Stromal cell of bone marrow (primary cell): ENCODE data around the gene KCNJ4.

Source experiments
- DNase-seq: peaks from one replicate; pipeline ENCODE4 v3.0.0-alpha.2; 2012; ENCODE audit warnings: low read depth

KCNJ4 gene

GRCh38 chr22:38455076-38455529 is at the start of gene KCNJ4:
Gene KCNJ4, minus strand, starts transcription at chr22:38455199. Its CDS starts 27,067 bp downstream, at chr22:38428132.
- no peak for DNase-seq

DNA sequence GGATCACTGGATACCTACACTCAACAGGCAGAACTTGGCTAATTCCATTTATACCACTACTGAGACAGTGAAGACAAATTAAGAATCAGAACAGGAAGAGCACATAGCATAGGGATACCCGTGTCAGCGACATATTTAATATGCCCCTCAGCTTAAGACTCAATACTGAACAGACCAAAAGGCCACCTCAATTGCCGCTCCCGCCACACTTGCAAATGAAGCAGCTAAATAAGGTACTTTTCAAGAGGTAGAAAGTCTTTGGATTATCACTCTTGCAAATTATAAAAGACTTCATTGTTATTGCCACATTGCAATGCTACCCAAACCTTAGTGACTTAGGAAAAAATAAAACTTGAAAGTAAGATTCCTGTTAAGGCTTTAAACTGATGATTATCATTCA is 48.0 kb upstream of the KCNJ4 start:
- no peak for DNase-seq

DNA sequence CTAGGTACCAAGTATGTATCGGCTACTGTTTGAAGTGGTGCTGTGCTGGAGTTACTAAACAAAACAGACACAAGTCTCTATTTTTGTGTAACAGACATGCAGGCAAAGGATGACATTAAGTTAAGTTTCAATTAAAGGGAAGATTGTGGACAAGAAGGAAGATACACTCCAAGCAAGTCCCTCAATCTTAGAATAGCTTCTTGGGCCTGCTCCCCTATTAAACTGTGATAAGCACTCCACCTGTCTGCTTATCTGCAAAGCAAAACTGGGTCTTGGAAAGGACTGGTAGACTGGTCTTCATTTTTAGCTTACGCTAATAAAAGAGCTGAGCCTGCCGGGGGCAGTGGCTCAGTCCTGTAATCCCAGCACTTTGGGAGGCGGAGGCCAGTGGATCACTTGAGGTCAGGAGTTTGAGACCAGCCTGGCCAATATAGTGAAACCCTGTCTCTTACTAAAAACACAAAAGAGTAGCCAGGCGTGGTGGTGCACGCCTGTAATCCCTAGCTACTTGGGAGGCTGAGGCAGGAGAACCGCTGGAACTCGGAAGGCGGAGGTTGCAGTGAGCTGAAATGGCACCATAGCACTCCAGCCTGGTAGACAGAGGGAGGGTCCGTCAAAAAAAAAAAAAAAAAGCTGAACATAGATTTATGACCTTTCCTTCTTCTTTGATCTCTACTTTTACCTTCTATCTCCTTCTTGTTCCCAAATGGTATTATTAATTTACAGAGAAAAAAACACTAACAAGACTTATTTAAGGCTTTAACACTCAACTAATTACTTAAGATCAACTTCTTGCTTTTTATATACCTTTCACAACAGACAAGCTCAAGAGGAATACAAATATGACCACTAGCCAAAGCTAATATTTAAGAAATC is 47.0 kb upstream of the KCNJ4 start:
- no peak for DNase-seq

- no peak for DNase-seq
Observed at GRCh38 chr22:38497869-38498268, 42.9 kb upstream of the KCNJ4 start.

DNA sequence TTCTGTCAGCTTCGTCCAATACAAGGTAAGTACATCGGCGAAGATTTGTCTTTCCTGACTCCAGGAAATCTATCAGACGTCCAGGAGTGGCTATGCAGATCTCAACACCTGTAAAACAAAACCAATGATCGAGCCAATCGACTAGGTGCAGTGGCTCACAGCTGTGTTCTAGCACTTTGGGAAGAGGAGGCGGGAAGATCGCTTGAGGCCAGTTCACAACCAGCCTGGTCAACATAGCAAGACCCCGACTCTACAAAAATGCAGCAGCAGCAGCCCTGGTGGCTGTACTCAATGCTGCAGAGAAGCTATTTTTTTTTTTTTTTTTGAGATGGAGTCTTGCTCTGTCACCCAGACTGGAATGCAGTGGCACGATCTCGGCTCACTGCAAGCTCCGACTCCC is 39.9 kb upstream of the KCNJ4 start:
- no peak for DNase-seq

GRCh38 chr22:38494498-38494897 is 39.5 kb upstream of the KCNJ4 start:
- no peak for DNase-seq

GRCh38 chr22:38491707-38492348 is 36.8 kb upstream of the KCNJ4 start:
- no peak for DNase-seq

DNA sequence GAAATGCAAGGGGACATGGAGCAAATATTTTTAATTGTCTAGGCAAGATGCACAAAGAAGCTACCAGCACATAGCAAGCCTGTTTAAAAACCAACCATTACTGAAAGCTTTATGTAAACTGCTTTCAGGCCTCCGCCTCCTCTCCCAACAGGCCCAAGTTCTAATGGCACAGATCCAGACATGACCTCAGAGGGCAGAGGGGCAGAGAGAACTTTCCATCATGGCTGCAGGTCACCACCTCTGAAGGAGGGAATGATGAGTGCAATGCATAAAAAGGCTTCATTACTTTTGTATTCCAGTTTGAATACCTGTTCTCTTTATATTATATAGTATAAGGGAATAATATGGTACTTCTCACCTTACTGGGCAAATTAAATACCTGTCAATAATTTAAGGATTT is 35.9 kb upstream of the KCNJ4 start:
- DNase-seq, result peak; percentile 71

- DNase-seq, result no peak
Observed at GRCh38 chr22:38490475-38490874, 35.5 kb upstream of the KCNJ4 start.

- DNase-seq, result no peak
Observed at GRCh38 chr22:38489561-38490145, 34.7 kb upstream of the KCNJ4 start.

GRCh38 chr22:38489142-38489541 is 34.1 kb upstream of the KCNJ4 start:
- no peak for DNase-seq

DNA sequence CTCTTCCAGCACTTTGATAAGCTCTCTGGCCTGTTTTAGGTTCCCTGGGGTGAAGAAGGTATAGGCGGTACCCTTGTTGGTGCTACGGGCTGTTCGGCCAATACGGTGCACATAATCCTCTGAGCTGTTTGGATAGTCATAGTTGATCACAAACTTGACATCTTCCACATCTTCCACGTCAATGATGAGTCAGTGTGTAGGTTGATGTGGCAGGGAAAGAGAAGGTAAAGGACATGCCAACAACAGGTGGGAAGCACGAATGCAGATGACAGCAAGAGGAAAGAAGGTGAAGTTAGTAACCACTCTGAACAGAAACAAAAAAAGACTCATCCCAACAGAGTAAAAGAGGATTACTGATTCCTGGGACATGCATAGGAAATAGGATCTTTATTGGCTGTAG is 32.9 kb upstream of the KCNJ4 start:
- no peak for DNase-seq

DNA sequence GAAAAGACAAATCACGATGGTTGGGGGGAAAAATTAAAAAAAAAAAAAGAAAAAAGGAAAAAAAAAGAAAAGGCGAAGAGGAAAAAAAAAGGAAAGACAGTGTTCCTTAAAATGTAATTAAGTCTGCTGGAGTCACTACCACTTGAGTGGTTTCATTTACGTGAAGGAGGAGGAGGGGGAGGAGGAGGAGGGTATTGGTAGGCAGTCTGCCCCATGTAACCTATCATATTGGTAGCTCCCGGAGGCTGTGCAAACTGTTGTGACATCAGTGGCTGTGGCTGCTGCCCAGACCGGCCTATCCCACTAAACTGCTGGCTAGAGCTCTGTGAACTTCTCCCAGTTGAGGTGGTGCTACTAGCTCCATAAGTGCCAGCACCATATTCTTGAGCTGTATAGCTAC is 30.8 kb upstream of the KCNJ4 start:
- no peak for DNase-seq

DNA sequence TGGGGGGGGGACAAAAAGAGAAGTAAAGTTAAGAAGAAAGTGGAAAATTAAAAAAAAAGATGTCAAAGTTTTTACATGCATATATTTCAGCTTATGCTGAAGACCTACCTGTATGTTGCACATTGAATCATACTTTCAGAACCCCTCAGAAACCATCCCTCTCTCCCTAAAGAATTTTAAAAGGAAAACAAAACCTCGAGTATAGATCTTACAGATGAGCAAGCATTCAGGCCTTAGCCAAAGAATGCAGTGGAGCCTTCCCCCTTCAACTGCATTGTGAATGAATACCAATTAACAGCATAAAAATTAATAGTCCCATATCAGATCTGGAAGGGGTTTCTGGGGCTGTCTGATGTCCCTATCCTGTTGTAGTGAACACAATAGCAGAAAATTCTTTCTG is 29.2 kb upstream of the KCNJ4 start:
- no peak for DNase-seq

- DNase-seq, result no peak
Observed at GRCh38 chr22:38482662-38483308, 27.8 kb upstream of the KCNJ4 start.

DNA sequence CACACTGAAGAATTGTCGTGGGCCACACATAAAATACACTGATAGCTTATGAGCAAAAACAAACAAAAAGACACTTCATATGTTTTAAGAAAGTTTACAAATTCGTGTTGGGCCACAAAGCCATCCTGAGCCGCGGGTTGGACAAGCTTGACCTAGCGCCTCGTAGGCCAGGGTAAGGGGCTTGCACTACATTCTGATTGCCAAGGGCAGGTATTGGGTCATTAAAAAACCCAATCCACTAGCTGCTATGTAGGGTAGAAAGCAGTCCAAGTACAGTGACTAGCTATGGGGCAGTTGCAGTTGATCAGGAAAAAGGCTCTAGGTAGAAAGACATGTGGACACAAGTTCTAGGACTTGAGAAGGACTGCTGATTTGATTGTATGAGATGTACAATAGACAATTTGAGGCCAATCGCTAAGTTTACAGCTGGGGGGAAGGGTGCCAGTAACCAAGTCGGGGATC is 26.9 kb upstream of the KCNJ4 start:
- no peak for DNase-seq

- DNase-seq, result no peak
Observed at GRCh38 chr22:38481162-38481870, 26.3 kb upstream of the KCNJ4 start.

GRCh38 chr22:38479096-38479837 is 24.3 kb upstream of the KCNJ4 start:
- no peak for DNase-seq

DNA sequence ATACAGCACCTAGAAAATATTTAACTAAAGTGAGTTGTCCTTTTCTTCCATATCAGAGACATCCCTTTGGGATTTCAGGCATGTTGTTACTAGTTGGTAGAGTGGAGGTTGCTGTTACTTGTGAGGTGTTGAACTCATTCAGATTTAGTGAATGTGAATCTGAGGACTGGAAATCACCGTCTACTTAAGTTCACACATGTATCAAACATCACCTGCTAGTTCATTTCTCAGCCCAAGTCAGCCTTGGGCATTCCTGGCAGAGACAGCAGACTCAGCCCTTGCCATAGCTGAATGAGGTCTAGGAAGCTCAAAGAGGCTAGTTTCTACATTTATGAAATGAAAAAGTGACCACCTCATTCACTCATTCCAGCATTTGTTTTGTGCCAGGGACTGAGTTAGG is 22.6 kb upstream of the KCNJ4 start:
- no peak for DNase-seq

- no peak for DNase-seq
Observed at GRCh38 chr22:38474003-38474607, 19.1 kb upstream of the KCNJ4 start.

DNA sequence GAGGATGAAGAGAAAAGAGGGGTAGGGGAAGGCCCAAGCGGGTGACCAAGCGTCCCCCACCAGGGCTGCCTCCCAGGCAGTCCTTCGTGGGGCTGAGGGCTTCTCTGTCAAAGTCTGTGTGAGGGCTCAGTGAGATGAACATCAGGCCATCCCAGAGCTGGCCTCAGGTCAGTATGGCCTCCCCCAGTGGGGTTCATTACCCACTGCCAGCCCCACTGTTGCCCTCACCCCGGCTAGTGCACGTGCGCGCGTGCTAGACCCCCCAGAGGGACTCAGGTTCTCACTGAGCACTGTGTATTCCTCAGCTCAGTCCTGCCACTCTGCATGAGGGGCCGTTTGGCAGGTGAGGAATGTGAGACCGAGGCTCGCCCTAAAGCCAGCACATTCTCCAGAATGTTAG is 16.2 kb upstream of the KCNJ4 start:
- DNase-seq, result no peak
